Measurements from ENCODE around the gene FOXC2.
A peak's percentile ranks its signal among the peaks of the same experiment; 100 is the strongest.

Gene FOXC2

DNA sequence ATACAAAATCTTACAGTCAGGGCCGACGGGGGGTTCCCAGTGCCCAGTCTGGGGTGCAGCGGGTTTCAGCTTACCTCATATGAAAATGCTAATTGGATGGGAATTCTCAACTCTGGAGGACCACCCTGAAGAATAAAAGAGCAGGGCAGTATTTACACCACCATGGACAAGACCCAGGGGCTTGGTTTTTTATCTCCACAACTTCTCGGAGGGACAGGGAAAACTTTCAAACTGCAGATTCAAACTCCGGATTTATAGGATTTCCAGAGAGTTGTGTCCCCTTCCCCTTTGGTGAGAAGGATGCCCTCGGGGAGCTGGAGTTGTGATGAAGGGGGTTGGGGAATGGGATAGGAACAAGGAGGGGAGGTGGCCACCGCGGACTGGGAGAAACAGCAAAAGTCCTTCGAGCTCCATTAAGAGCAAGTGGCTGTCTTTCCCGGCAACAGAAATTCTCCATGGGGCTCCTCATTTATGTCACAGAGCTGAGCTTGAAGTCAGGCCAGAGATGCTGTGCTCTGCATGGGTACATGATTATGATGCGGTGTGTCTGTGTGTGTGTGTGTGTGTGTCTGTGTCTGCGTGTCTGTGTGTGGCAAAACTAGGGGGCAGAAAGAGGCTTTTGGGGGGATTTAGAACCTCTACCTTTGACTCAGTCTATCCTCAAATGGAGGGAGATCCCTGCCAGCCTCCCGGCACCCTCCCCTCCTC lies 27.4 kb downstream of the FOXC2 start:
- peaks cover 44% of the 10 kb centered on the region for H3K27me3 Mint-ChIP-seq
- peaks cover 6% of the 10 kb centered on the region for H3K4me1 Mint-ChIP-seq
- H3K36me3 Mint-ChIP-seq (ENCODE audit: low read depth) = no peaks in the 10 kb centered on the region
- no peaks in the 10 kb centered on the region for H3K9me3 Mint-ChIP-seq
- no peak overlapping the region for H3K4me3 Mint-ChIP-seq
- no peak for DNase-seq
- no peak overlapping the region for H3K27ac Mint-ChIP-seq
- ATAC-seq = no peak

DNA sequence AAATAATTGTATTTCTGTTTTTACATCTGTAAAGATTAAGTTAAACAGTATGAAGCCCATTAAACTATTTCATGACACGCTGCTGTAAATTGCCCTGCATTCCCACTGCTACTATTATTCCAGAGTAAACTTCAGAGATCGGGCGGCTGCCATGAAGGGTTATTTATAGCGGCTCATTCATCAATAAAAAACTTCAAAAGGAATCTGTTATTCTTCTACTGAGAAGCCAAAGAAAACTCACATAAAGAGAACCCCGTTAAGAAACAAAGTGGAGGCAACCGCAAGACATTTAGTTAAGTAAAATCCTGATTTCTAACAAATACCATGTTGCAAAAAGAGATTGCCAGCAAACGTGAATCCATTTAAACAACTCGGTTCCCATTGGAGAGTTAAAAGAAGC lies 28.1 kb downstream of the FOXC2 start:
- DNase-seq (no peak), ATAC-seq (no peak)
- peaks cover 47% of the 10 kb centered on the region for H3K27me3 Mint-ChIP-seq
- no peak overlapping the region for H3K4me3 Mint-ChIP-seq
- no peaks in the 10 kb centered on the region for H3K36me3 Mint-ChIP-seq (ENCODE audit: low read depth)
- no peaks in the 10 kb centered on the region for H3K9me3 Mint-ChIP-seq
- H3K27ac Mint-ChIP-seq = no peak overlapping the region
- H3K4me1 Mint-ChIP-seq = peaks cover 8% of the 10 kb centered on the region

DNA sequence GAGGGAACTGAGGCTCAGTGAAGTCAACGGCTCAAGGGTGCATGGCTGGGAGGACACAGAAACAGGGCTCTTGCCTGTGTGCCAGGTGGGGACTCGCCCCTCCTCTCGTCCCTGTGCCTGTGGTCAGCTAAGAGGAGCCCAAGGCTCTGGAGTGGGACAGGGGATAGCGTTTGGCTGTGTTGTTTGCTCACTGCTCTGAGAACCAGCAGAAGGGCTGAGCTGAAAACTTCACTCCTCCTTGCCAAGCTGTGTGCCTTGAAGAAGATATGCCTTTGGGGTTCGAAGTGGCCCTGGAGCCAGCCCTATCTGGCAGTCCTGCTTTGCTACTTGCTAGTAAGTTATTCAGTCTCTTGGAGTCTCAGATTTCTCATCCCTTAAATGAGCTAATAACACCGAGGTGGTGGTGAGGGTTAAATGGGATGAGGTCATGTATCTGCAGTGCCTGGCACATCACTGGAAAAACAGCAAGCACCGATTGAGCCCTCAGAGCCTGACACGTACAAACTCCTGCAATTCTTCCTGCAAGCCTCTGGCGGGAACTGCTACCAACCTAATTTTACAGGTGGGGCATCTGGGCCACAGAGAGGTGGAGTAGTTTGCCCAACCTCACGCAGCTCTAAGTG lies 29.5 kb downstream of the FOXC2 start:
- H3K27me3 Mint-ChIP-seq = peaks cover 53% of the 10 kb centered on the region
- no peak for DNase-seq
- H3K27ac Mint-ChIP-seq = no peak overlapping the region

DNA sequence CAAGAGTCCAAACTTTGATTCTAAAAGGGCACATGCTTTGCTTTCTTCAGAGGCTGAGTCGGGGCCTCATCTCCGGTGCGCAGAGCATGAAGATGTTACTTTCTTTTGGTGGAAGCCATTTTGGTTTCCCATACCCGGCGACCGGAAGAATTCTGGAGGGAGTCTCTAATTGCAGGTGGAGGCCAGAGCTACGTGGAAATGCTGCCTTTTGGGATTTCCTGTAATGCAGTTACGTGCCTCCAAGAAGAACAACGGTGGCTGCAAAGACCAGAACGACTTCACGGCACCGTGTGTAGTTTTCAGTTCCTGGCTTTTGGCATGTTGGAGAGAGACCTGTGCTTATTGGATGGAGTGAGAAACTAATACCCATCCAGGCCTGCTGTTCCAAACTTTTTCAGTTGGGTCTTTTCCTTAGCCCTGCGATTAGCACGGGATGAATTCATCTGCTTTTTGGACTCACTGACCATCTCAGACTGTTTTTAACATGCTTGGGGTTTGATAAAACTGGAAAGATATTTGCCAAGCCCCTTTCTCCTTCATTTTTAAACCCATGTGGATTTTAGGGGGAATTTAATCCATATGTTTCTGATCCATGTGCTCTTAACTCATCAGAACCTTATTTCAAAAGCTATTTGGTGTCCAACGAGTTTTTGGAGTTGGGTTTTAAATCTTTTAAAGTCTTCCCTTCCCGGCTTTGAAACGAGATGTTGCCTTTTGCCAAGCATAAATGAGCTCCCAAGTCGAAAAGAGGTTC lies 30.7 kb downstream of the FOXC2 start:
- Mint-ChIP-seq H3K27me3 (peaks cover 50% of the 10 kb centered on the region), H3K9me3 (no peaks in the 10 kb centered on the region), H3K4me3 (no peak overlapping the region), H3K36me3 (ENCODE audit: low read depth) (no peaks in the 10 kb centered on the region), H3K4me1 (peaks cover 8% of the 10 kb centered on the region), H3K27ac (no peak overlapping the region)
- no peak for DNase-seq
- ATAC-seq = no peak

More for the DNA sequence above, 29.5 kb downstream of the FOXC2 start:
- Mint-ChIP-seq H3K36me3 (ENCODE audit: low read depth) (no peaks in the 10 kb centered on the region), H3K4me3 (no peak overlapping the region), H3K4me1 (peaks cover 8% of the 10 kb centered on the region), H3K9me3 (no peaks in the 10 kb centered on the region)
- ATAC-seq = no peak

DNA sequence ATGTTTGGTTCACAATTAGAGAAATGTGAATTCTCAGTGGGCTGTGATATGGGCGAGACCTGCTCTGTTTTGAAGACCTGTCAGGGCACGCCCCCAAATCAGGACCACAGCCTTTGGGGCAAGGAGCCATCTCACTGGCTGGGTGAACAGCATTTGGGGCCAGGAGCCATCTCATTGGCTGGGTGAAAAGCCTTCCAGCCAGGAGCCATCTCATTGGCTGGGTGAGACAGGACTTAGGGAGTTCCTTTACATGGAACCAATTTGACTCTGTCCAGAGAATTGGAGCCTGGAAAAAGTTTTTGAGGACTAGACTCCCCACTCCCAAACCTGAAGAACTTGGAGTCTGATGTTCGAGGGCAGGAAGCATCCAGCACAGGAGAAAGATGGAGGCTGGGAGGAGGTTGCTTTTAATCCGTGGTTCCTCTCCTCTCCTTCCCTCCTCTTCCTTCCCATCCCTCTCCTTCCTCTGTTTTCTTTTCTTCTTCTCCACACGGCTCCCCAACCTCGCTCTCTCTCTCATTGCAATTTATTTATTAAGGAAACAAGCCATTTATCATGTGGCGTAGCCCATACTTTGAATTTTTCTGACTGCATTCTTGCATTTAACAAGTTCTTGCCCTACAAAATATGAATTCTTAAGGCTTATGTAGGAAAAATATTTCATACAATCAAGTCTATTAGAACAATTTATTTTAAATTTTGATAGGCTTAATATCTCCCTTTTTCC lies 31.4 kb downstream of the FOXC2 start:
- no peak for DNase-seq
- H3K36me3 Mint-ChIP-seq (ENCODE audit: low read depth) = no peaks in the 10 kb centered on the region
- no peaks in the 10 kb centered on the region for H3K9me3 Mint-ChIP-seq
- peaks cover 47% of the 10 kb centered on the region for H3K27me3 Mint-ChIP-seq
- H3K4me1 Mint-ChIP-seq = peaks cover 8% of the 10 kb centered on the region
- no peak overlapping the region for H3K4me3 Mint-ChIP-seq
- H3K27ac Mint-ChIP-seq = no peak overlapping the region
- ATAC-seq = no peak

DNA sequence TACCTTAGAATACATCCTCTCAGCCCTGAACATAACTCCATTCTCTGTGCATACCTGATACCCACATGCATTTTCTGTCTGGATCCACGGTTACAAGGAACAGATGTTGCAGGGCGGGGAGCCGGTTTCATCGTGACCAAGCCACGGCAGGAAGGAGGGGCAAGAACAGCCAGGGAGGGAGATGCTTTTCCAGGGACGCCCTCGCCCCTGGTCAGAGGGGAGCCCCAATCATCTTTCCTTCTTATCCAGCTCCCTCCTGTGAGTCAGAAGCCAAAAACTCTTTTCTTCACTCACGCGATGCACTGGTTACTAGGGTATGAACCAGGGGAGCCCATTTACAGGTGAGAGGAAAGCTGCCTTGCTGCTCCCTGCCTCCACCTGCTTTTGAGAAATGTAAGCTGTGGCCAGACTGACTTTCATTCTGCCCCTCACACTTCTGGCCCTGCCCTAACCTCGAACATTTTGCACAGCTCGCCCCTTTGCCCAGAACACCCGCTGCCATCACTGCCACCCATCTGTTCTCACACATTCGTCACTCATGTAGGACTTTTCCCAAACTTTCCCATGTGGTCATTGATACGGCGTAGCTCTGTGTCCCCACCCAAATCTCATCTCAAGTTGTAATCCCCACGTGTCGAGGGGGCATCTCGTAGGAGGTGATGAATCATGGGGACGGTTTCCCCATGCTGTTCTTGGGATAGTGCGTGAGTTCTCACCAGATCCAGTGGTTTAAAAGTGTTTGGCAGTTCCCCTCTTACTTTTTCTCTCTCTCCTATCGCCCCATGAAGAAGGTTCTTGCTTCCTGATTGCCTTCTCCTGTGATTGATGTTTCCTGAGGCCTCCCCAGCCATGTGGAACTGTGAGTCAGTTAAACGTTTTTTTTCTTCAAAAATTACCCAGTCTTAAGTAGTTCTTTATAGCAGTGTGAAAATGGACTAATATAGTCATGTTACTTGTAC lies 32.3 kb downstream of the FOXC2 start:
- Mint-ChIP-seq H3K4me3 (no peak overlapping the region), H3K27me3 (peaks cover 38% of the 10 kb centered on the region), H3K36me3 (ENCODE audit: low read depth) (no peaks in the 10 kb centered on the region), H3K27ac (no peak overlapping the region), H3K4me1 (peaks cover 5% of the 10 kb centered on the region), H3K9me3 (no peaks in the 10 kb centered on the region)
- DNase-seq (no peak), ATAC-seq (no peak)

DNA sequence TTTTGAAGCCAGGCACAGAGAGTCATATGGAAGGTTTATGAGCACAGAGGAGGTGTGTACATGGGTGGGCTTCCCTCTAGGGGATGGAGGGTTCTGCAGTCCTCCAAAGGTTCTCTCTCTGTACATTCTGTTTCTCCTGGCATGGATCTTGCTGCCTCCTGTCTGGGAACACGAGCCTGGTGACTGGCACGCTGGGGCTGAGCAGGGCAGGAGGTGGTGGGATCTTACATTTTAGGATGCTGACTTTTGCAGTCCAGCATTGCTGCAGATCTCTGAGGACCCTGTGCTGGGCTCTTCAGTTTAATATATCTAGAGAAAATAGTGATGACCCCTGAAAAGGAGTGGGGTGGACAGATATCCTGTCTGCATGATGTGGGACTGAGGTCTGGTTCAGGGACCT lies 34.7 kb downstream of the FOXC2 start:
- no peaks in the 10 kb centered on the region for H3K9me3 Mint-ChIP-seq
- peaks cover 33% of the 10 kb centered on the region for H3K27me3 Mint-ChIP-seq
- no peaks in the 10 kb centered on the region for H3K36me3 Mint-ChIP-seq (ENCODE audit: low read depth)
- peaks cover 14% of the 10 kb centered on the region for H3K4me1 Mint-ChIP-seq
- no peak overlapping the region for H3K4me3 Mint-ChIP-seq
- no peak for ATAC-seq
- no peak for DNase-seq
- no peak overlapping the region for H3K27ac Mint-ChIP-seq

DNA sequence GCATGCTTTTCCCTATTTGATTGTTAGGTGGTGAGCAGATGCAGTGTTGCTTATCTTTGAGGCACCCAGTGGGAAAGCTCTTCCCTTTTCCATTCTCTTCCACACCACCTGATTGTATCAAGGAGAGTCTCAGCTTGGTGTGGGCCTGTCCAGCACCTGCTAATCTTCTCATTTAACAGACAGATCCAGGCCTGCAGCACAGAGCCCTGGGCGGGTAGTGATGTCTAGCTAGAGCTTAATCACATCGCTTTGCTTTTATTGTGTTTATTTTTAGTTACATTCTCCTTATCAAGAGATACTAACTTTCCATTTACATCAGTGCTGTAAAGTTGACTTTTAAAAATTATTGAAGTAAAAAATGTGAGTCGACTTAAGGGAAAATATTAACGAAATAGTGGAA lies 35.9 kb downstream of the FOXC2 start:
- no peaks in the 10 kb centered on the region for H3K9me3 Mint-ChIP-seq
- H3K4me3 Mint-ChIP-seq = no peak overlapping the region
- H3K36me3 Mint-ChIP-seq (ENCODE audit: low read depth) = no peaks in the 10 kb centered on the region
- no peak overlapping the region for H3K27ac Mint-ChIP-seq
- ATAC-seq = no peak
- no peak for DNase-seq
- H3K4me1 Mint-ChIP-seq = peaks cover 14% of the 10 kb centered on the region
- H3K27me3 Mint-ChIP-seq = peaks cover 37% of the 10 kb centered on the region

DNA sequence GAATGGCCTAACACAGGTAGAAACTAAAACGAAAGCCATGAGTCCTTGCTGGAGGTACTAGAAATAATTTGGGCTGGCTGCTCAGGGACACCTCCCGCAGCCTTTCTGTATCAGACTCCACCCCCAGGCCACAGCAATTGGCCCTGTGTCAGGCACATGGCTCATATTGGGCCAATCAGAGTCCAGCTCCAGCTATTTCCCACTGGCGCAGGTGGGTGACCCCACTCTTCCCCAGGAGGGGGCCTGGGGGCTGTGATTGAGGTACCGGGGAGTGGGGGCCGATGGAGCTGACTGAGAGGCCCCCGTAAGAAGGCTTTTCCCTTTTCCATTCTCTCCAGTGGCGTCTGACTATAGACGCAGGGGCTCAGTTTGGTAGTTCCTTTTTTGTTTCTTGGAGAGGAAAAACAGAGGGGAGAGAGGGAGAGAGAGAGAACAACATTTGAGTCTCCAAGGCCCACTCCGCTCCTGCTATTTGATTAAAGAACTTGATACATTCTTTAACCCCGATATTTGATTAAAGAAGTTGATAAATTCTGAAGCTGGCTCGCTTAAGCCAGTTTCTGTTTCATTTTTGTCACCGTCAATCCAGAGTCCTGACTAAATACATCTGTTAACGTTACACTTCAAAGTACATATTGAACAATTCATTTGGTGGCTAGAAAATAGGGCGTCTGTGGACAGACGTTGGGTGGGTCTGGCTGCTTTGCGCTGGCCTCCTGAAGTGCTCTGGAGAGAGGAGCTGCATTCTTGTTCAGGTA lies 38.0 kb downstream of the FOXC2 start:
- Mint-ChIP-seq H3K9me3 (no peaks in the 10 kb centered on the region), H3K27me3 (peaks cover 28% of the 10 kb centered on the region)

DNA sequence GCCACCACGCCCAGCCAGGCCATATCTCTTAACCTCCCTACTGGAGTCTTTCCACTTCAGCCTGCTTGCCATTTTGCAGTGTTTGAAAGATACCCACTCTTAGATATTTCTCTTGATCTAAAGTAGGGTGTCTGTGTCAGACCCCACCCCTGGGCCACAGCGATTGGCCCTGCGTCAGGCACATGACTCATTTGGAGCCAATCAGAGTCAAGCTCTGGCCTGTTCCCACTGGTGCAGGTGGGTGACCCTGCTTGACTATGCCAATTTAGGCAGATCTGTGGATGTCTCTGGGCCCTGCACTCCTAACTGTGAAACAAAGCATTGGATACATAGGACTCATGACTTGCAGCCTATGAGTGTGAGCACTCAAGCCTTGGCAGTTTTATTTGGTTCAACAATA lies 39.3 kb downstream of the FOXC2 start:
- Mint-ChIP-seq H3K27me3 (peaks cover 20% of the 10 kb centered on the region), H3K4me3 (no peak overlapping the region)

More for the DNA sequence above, 38.0 kb downstream of the FOXC2 start:
- Mint-ChIP-seq H3K4me1 (peaks cover 9% of the 10 kb centered on the region), H3K4me3 (peak overlapping the region; percentile 70), H3K36me3 (ENCODE audit: low read depth) (no peaks in the 10 kb centered on the region), H3K27ac (peak overlapping the region; percentile 20)
- peak; percentile 27 for DNase-seq
- ATAC-seq = peak; percentile 78

DNA sequence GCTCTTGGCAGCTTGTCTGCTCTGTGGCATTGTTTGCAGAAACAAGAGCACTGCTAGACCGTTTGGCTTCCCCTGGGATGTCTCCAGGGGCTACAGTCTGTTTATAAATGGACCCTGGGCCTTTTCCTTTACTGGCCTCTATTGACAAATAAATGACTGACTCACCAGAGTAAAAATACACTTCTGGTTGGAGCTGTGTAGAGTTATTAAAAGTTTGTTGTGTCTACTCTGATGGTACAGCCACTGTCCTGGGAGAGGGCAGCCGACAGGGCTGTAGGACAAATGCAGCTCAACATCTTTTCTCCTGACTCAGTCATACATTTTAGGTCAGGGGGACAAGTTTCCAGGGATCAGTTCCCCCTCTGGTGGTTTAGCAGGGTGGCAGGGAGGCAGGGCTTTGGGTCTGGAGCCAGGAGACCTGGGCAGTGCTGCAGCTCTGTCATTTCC lies 41.7 kb downstream of the FOXC2 start:
- DNase-seq (no peak), ATAC-seq (no peak)
- Mint-ChIP-seq H3K27me3 (peaks cover 19% of the 10 kb centered on the region), H3K36me3 (ENCODE audit: low read depth) (no peaks in the 10 kb centered on the region), H3K4me3 (no peak overlapping the region), H3K4me1 (peaks cover 9% of the 10 kb centered on the region), H3K27ac (no peak overlapping the region), H3K9me3 (no peaks in the 10 kb centered on the region)

More for the DNA sequence above, 39.3 kb downstream of the FOXC2 start:
- DNase-seq (no peak), ATAC-seq (no peak)
- peaks cover 9% of the 10 kb centered on the region for H3K4me1 Mint-ChIP-seq
- no peaks in the 10 kb centered on the region for H3K9me3 Mint-ChIP-seq
- H3K36me3 Mint-ChIP-seq (ENCODE audit: low read depth) = no peaks in the 10 kb centered on the region
- H3K27ac Mint-ChIP-seq = no peak overlapping the region

DNA sequence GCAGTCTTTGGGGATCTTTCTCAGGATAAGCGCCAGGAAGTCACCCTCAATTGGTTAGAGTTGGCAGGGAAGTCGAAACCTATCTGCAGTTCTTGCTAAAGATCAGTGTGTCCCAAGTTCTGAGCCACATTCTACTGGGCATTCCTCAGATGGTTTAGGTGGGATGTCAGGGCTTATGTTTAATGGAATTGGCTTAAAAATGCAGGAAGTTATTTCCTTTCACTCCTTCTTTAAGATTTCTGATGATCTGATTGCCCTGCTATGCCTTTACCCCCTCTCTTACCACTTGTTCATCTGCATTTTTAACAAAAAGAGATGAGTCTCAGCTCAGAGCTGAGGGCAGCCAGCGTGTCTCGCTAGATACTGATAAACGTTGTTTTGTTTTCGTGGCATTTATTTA lies 42.5 kb downstream of the FOXC2 start:
- no peak for DNase-seq
- peaks cover 21% of the 10 kb centered on the region for H3K27me3 Mint-ChIP-seq
- H3K4me1 Mint-ChIP-seq = peaks cover 9% of the 10 kb centered on the region
- no peak for ATAC-seq
- H3K36me3 Mint-ChIP-seq (ENCODE audit: low read depth) = no peaks in the 10 kb centered on the region
- H3K27ac Mint-ChIP-seq = no peak overlapping the region
- H3K4me3 Mint-ChIP-seq = no peak overlapping the region
- no peaks in the 10 kb centered on the region for H3K9me3 Mint-ChIP-seq

DNA sequence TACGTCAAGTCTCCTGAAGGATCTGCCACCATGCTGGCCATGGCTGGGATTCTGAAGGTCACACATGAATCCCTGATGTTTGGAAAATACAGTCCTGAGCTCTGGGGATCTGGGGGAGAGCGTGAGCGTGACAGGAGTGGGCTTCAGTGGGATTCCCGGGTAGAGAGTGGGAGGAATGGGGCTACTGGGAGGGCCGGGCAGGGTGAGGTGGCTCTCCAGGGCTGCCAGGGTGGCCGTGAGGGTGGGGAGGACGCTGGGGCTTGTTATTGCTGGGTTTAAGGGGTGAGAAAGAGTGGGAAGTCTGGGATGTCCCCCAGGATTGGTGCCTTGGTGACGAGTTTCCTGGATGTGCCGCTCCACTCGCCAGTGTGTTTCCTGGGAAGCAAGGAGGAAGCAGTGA lies 43.0 kb downstream of the FOXC2 start:
- H3K27ac Mint-ChIP-seq = no peak overlapping the region
- H3K4me1 Mint-ChIP-seq = peaks cover 6% of the 10 kb centered on the region
- no peak for DNase-seq
- no peaks in the 10 kb centered on the region for H3K36me3 Mint-ChIP-seq (ENCODE audit: low read depth)
- no peaks in the 10 kb centered on the region for H3K9me3 Mint-ChIP-seq
- H3K4me3 Mint-ChIP-seq = no peak overlapping the region
- H3K27me3 Mint-ChIP-seq = peaks cover 18% of the 10 kb centered on the region
- no peak for ATAC-seq

Measured in activated naive CD8-positive, alpha-beta T cell treated with anti-CD3 and anti-CD28 coated beads, Interleukin-2, amount 50 U/mL, for 24 hours (primary cell).